Smooth muscle cell (in vitro differentiated cells): ENCODE data around the gene APBB1IP. TPM values are rescaled to one million over a fixed set of nuclear protein-coding genes. Genes with fewer than 3 reads are reported as not detected.

Experiments
- DNase-seq: peaks from one replicate; lab custom pipeline; 2025; ENCODE audit not compliant: unreplicated experiment; lab: John Stamatoyannopoulos, UW
- H2AFZ ChIP-seq: fragments of 200-600 bp; sonication (generic); 2 replicates; pipeline ENCODE4 v1.6.0; 2016; ENCODE audit warnings: antibody characterized with exemption, low read depth, mild to moderate bottlenecking
- H3F3A ChIP-seq: fragments of 200-600 bp; sonication (generic); 2 replicates; pipeline ENCODE4 v1.6.0; 2017; ENCODE audit warnings: antibody characterized with exemption, low read depth
- H3K27ac ChIP-seq: fragments of 200-600 bp; sonication (generic); 2 replicates; pipeline ENCODE4 v1.5.1; 2016; ENCODE audit warnings: low read depth, mild to moderate bottlenecking
- H3K27me3 ChIP-seq: fragments of 200-600 bp; sonication (generic); 2 replicates; pipeline ENCODE4 v1.6.1; 2016; ENCODE audit warnings: low read depth, mild to moderate bottlenecking
- H3K36me3 ChIP-seq: fragments of 200-600 bp; sonication (generic); 2 replicates; pipeline ENCODE4 v1.5.1; 2016; ENCODE audit warnings: low read depth
- H3K4me1 ChIP-seq: fragments of 200-600 bp; sonication (generic); 2 replicates; pipeline ENCODE4 v1.5.1; 2016; ENCODE audit warnings: low read depth
- H3K4me2 ChIP-seq: fragments of 200-600 bp; sonication (generic); 2 replicates; pipeline ENCODE4 v1.6.0; 2016; ENCODE audit warnings: mild to moderate bottlenecking
- H3K4me3 ChIP-seq: fragments of 200-600 bp; sonication (generic); 2 replicates; pipeline ENCODE4 v1.5.1; 2016; ENCODE audit warnings: mild to moderate bottlenecking
- H3K79me2 ChIP-seq: fragments of 200-600 bp; sonication (generic); 2 replicates; pipeline ENCODE4 v1.6.0; 2016; ENCODE audit warnings: low read depth, mild to moderate bottlenecking
- H3K9ac ChIP-seq: fragments of 200-600 bp; sonication (generic); 2 replicates; pipeline ENCODE4 v1.6.0; 2016; ENCODE audit warnings: low read depth
- H3K9me3 ChIP-seq: fragments of 200-600 bp; sonication (generic); replicated peaks from 2 replicates; pipeline ENCODE4 v1.5.1; 2016; ENCODE audit warnings: low read depth
- H4K20me1 ChIP-seq: fragments of 200-600 bp; sonication (generic); 2 replicates; pipeline ENCODE4 v1.6.0; 2016; ENCODE audit warnings: low read depth
- CTCF ChIP-seq: fragments of 200-600 bp; sonication (generic); IDR thresholded peaks from 2 replicates; pipeline ENCODE4 v1.5.1; 2017; ENCODE audit warnings: borderline replicate concordance, mild to moderate bottlenecking, antibody characterized with exemption; ENCODE audit not compliant: insufficient read depth, poor library complexity, severe bottlenecking
- WGBS: methylation state at CpG from one replicate; pipeline ENCODE4 v1.1.7; 2016; ENCODE audit warnings: low lambda C conversion rate; 5-methylcytosine and 5-hydroxymethylcytosine counted together
- polyA plus RNA-seq: library from polyadenylated mRNA; unstranded; fragments of >200 nt; fragmentation: Nextera tagmentation; extraction: Ambion mirVana; gene quantifications from 2 replicates; pipeline ENCODE4 v1.2.1, GENCODE V29; 2016
- total RNA-seq: library from RNA; depleted of rRNA; stranded (reverse); fragments of >200 nt; gene quantifications from 2 replicates; pipeline ENCODE4 v1.2.3, GENCODE V29; 2014

Gene APBB1IP
- total and polyA plus RNA-seq, 2 experiments from 2014 or later: 0.36 to 0.39 TPM

- no peak overlapping the region for H3K4me3 ChIP-seq
- H3K4me1 ChIP-seq: peaks cover 4% of the 10 kb centered on the region
- no peak overlapping the region for H2AFZ ChIP-seq
- 30% methylated on average over 7 of the region's 7 CpGs for WGBS
- no peaks in the 10 kb centered on the region for H4K20me1 ChIP-seq
- H3K9me3 ChIP-seq: no peaks in the 10 kb centered on the region
- no peaks in the 10 kb centered on the region for H3K36me3 ChIP-seq
- peak overlapping the region; percentile 91 for H3K9ac ChIP-seq
- no peaks in the 10 kb centered on the region for H3K79me2 ChIP-seq
- peaks cover 7% of the 10 kb centered on the region for H3F3A ChIP-seq
- no peak for TF ChIP-seq CTCF
- H3K27ac ChIP-seq: peak overlapping the region; percentile 99
- H3K27me3 ChIP-seq: no peaks in the 10 kb centered on the region
- no peak for DNase-seq
- H3K4me2 ChIP-seq: peak overlapping the region; percentile 70
These were observed 48.2 kb downstream of the APBB1IP start for GRCh38 chr10:26486304-26486703.

DNA sequence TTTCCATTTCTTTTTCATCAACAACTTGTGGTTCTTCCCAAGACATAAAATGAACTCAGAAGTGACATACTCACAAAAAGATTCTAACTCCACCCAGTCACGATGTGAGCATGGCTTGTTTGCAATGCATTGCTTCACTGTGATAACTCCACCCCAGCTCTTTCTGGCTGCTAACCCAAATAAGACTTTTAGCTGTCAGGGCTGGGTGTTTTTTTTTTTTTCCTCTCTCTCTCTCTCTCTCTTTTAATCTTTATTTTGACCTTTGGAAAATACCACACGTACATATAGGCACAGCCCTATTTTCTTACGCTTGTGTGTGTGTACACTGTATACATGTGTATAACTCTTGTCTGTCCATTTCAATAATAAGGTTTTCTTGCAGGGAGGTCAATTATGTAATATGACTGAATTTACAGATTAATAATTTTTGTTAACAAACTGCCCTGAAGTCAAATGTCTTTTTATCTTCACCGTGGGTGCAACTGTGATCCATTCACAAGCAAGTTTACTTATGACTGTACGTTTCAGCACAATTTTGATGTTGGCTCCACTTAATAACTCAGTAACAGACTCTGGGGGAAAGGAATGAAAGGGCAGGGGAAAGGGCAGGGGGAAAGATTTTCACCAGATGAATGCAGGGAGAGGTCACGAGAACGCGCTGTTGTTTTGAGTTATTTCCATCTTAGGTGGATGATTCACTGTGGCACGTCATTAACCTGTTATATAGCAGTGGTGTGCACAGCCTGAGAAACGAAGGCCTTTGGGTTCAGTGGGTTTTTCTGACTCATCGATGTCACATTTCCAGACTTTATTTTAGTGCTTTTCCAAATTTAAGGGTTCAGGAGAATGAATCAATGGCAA, 49.1 kb downstream of the APBB1IP start:
- Histone ChIP-seq H3K4me3 (no peak overlapping the region), H3K9ac (peak overlapping the region; percentile 91), H3K4me1 (peaks cover 4% of the 10 kb centered on the region), H4K20me1 (no peaks in the 10 kb centered on the region), H3K4me2 (peak overlapping the region; percentile 70), H3F3A (peaks cover 7% of the 10 kb centered on the region), H3K9me3 (no peaks in the 10 kb centered on the region), H3K79me2 (no peaks in the 10 kb centered on the region), H3K27ac (peak overlapping the region; percentile 99), H3K36me3 (no peaks in the 10 kb centered on the region), H2AFZ (peak overlapping the region; percentile 42), H3K27me3 (no peaks in the 10 kb centered on the region)
- WGBS: 26% methylated on average over 11 of the region's 11 CpGs
- TF ChIP-seq CTCF: no peak
- DNase-seq: no peak

- TF ChIP-seq CTCF: no peak
- Histone ChIP-seq H3K36me3 (no peaks in the 10 kb centered on the region), H3K9ac (no peak overlapping the region), H3K9me3 (no peaks in the 10 kb centered on the region), H3K4me2 (no peak overlapping the region), H3K79me2 (no peaks in the 10 kb centered on the region), H3F3A (peaks cover 7% of the 10 kb centered on the region), H3K4me3 (no peak overlapping the region), H3K27me3 (no peaks in the 10 kb centered on the region), H4K20me1 (no peaks in the 10 kb centered on the region), H3K27ac (peak overlapping the region; percentile 99), H3K4me1 (peaks cover 4% of the 10 kb centered on the region), H2AFZ (no peak overlapping the region)
- DNase-seq: no peak
- WGBS: 80% methylated on average over 4 of the region's 4 CpGs
These were observed 50.2 kb downstream of the APBB1IP start for GRCh38 chr10:26488344-26488743.
